ENCODE results near the gene NID2.

Gene NID2

GRCh38 chr14:51979088-51979709 lies 89.7 kb downstream of the NID2 start:
- peak; percentile 78 for DNase-seq
- H3K9me3 ChIP-seq (ENCODE audit: severe bottlenecking): no peaks in the 10 kb centered on the region
- H3K36me3 ChIP-seq: no peaks in the 10 kb centered on the region
- no peaks in the 10 kb centered on the region for H3K27me3 ChIP-seq (ENCODE audit: insufficient read depth, low read depth, severe bottlenecking)
- TF ChIP-seq CTCF (IDR thresholded peaks at IDR 0.05; ENCODE audit: low read depth, low read length): peak; percentile 81
- H3K27ac ChIP-seq: no peak overlapping the region
- H3K4me3 ChIP-seq (ENCODE audit: low read depth, low read length): no peak overlapping the region

- TF ChIP-seq CTCF (IDR thresholded peaks at IDR 0.05; ENCODE audit: low read depth, low read length): no peak
- no peaks in the 10 kb centered on the region for H3K36me3 ChIP-seq
- no peak overlapping the region for H3K4me3 ChIP-seq (ENCODE audit: low read depth, low read length)
- H3K27me3 ChIP-seq (ENCODE audit: insufficient read depth, low read depth, severe bottlenecking): no peaks in the 10 kb centered on the region
- H3K9me3 ChIP-seq (ENCODE audit: severe bottlenecking): no peaks in the 10 kb centered on the region
- DNase-seq: no peak
- H3K27ac ChIP-seq: no peak overlapping the region
Measured at GRCh38 chr14:51978681-51979085, 90.2 kb downstream of the NID2 start.

- Histone ChIP-seq H3K27ac (no peak overlapping the region), H3K36me3 (no peaks in the 10 kb centered on the region), H3K9me3 (ENCODE audit: severe bottlenecking) (no peaks in the 10 kb centered on the region), H3K27me3 (ENCODE audit: insufficient read depth, low read depth, severe bottlenecking) (no peaks in the 10 kb centered on the region), H3K4me3 (ENCODE audit: low read depth, low read length) (no peak overlapping the region)
- no peak for DNase-seq
- no peak for TF ChIP-seq CTCF (IDR thresholded peaks at IDR 0.05; ENCODE audit: low read depth, low read length)
Measured at GRCh38 chr14:51977075-51977474, 91.8 kb downstream of the NID2 start.

GRCh38 chr14:51972566-51972965 lies 96.3 kb downstream of the NID2 start:
- Histone ChIP-seq H3K27ac (no peak overlapping the region), H3K36me3 (no peaks in the 10 kb centered on the region), H3K4me3 (ENCODE audit: low read depth, low read length) (no peak overlapping the region), H3K27me3 (ENCODE audit: insufficient read depth, low read depth, severe bottlenecking) (no peaks in the 10 kb centered on the region), H3K9me3 (ENCODE audit: severe bottlenecking) (no peaks in the 10 kb centered on the region)
- TF ChIP-seq CTCF (IDR thresholded peaks at IDR 0.05; ENCODE audit: low read depth, low read length): no peak
- DNase-seq: no peak

GRCh38 chr14:51969852-51970540 lies 98.9 kb downstream of the NID2 start:
- Histone ChIP-seq H3K4me3 (ENCODE audit: low read depth, low read length) (no peak overlapping the region), H3K27me3 (ENCODE audit: insufficient read depth, low read depth, severe bottlenecking) (no peaks in the 10 kb centered on the region), H3K36me3 (no peaks in the 10 kb centered on the region), H3K27ac (no peak overlapping the region), H3K9me3 (ENCODE audit: severe bottlenecking) (no peaks in the 10 kb centered on the region)
- no peak for DNase-seq
- TF ChIP-seq CTCF (IDR thresholded peaks at IDR 0.05; ENCODE audit: low read depth, low read length): no peak

Measured in WERI-Rb-1 (cell line).